RWPE2 (cell line): ENCODE measurements around the gene ZFP62.
A peak's percentile ranks its signal among the peaks of the same experiment; 100 is the strongest.

Source experiments
- ATAC-seq: fragments of 200-7000 bp; cut with Tn5 transposase; 3 replicates; pipeline ENCODE4 v1.9.1; 2021; ENCODE audit warnings: low read depth
- DNase-seq: peaks from one replicate; pipeline ENCODE4 v3.0.0-alpha.2; 2020; ENCODE audit warnings: low spot score
- H3K27ac ChIP-seq: fragments of 450-650 bp; 2 replicates; pipeline ENCODE4 v1.5.1; 2017; ENCODE audit warnings: mild to moderate bottlenecking; ENCODE audit not compliant: poor library complexity, severe bottlenecking
- H3K27me3 ChIP-seq: fragments of 250-450 bp; sonication (Bioruptor Pico); 2 replicates; pipeline ENCODE4 v1.5.1; 2021; ENCODE audit warnings: mild to moderate bottlenecking, moderate library complexity; ENCODE audit not compliant: insufficient read depth, poor library complexity, severe bottlenecking
- H3K36me3 ChIP-seq: fragments of 250-450 bp; sonication (Bioruptor Pico); 2 replicates; pipeline ENCODE4 v1.5.1; 2020; ENCODE audit warnings: low read depth, mild to moderate bottlenecking, moderate library complexity
- H3K4me1 ChIP-seq: fragments of 250-450 bp; sonication (Bioruptor Pico); 2 replicates; pipeline ENCODE4 v1.5.1; 2021; ENCODE audit warnings: mild to moderate bottlenecking, moderate library complexity; ENCODE audit not compliant: insufficient read depth, poor library complexity, severe bottlenecking
- H3K4me3 ChIP-seq: fragments of 250-450 bp; sonication (Bioruptor Pico); 2 replicates; pipeline ENCODE4 v1.5.1; 2021; ENCODE audit warnings: mild to moderate bottlenecking, moderate library complexity; ENCODE audit not compliant: severe bottlenecking
- H3K9me3 ChIP-seq: fragments of 250-450 bp; sonication (Bioruptor Pico); 2 replicates; pipeline ENCODE4 v1.5.1; 2021; ENCODE audit warnings: mild to moderate bottlenecking, moderate library complexity; ENCODE audit not compliant: severe bottlenecking
- CTCF ChIP-seq: fragments of 450-650 bp; IDR thresholded peaks from one replicate; pipeline ENCODE4 v1.5.1; 2017; ENCODE audit warnings: mild to moderate bottlenecking, moderate library complexity; ENCODE audit not compliant: poor library complexity, severe bottlenecking

The ZFP62 gene

GRCh38 chr5:180872419-180872818 lies 11.3 kb upstream of the ZFP62 start:
- ATAC-seq (no peak), DNase-seq (no peak)
- no peak for TF ChIP-seq CTCF

GRCh38 chr5:180870276-180871068 lies 9.4 kb upstream of the ZFP62 start:
- H3K36me3 ChIP-seq: no peaks in the 10 kb centered on the region
- DNase-seq: no peak
- no peak for TF ChIP-seq CTCF
- ATAC-seq: no peak
- no peaks in the 10 kb centered on the region for H3K9me3 ChIP-seq
- H3K4me1 ChIP-seq: peaks cover 5% of the 10 kb centered on the region
- H3K4me3 ChIP-seq: no peak overlapping the region
- no peaks in the 10 kb centered on the region for H3K27me3 ChIP-seq
- H3K27ac ChIP-seq: no peak overlapping the region

More at GRCh38 chr5:180872419-180872818, 11.3 kb upstream of the ZFP62 start:
- Histone ChIP-seq H3K36me3 (no peaks in the 10 kb centered on the region), H3K4me1 (no peaks in the 10 kb centered on the region), H3K9me3 (no peaks in the 10 kb centered on the region), H3K27ac (no peak overlapping the region), H3K4me3 (no peak overlapping the region), H3K27me3 (no peaks in the 10 kb centered on the region)

- H3K27me3 ChIP-seq: no peaks in the 10 kb centered on the region
- H3K36me3 ChIP-seq: no peaks in the 10 kb centered on the region
- no peak for ATAC-seq
- no peaks in the 10 kb centered on the region for H3K9me3 ChIP-seq
- H3K4me1 ChIP-seq: peaks cover 5% of the 10 kb centered on the region
- H3K27ac ChIP-seq: no peak overlapping the region
- DNase-seq: no peak
- H3K4me3 ChIP-seq: no peak overlapping the region
- TF ChIP-seq CTCF: no peak
Observed at GRCh38 chr5:180869587-180869986, 8.5 kb upstream of the ZFP62 start.

GRCh38 chr5:180868960-180869359 lies 7.9 kb upstream of the ZFP62 start:
- DNase-seq (no peak), ATAC-seq (peak; percentile 91)
- Histone ChIP-seq H3K4me1 (peaks cover 5% of the 10 kb centered on the region), H3K27ac (no peak overlapping the region), H3K9me3 (no peaks in the 10 kb centered on the region), H3K27me3 (no peaks in the 10 kb centered on the region), H3K36me3 (no peaks in the 10 kb centered on the region), H3K4me3 (no peak overlapping the region)
- TF ChIP-seq CTCF: peak; percentile 95

- H3K27me3 ChIP-seq: no peaks in the 10 kb centered on the region
- DNase-seq: no peak
- H3K27ac ChIP-seq: no peak overlapping the region
- no peak for TF ChIP-seq CTCF
- H3K36me3 ChIP-seq: no peaks in the 10 kb centered on the region
- no peaks in the 10 kb centered on the region for H3K9me3 ChIP-seq
- no peak for ATAC-seq
- peaks cover 5% of the 10 kb centered on the region for H3K4me1 ChIP-seq
- no peak overlapping the region for H3K4me3 ChIP-seq
Observed at GRCh38 chr5:180866985-180867384, 5.9 kb upstream of the ZFP62 start.
